Measurements from ENCODE around the gene TBC1D22A. TPM values are rescaled to one million over a fixed set of nuclear protein-coding genes. Genes with fewer than 3 reads are reported as not detected.

Gene TBC1D22A
- total and polyA plus RNA-seq, 4 experiments from 2014 or later, result 20.6 to 49.2 (median 36.7) TPM

DNA sequence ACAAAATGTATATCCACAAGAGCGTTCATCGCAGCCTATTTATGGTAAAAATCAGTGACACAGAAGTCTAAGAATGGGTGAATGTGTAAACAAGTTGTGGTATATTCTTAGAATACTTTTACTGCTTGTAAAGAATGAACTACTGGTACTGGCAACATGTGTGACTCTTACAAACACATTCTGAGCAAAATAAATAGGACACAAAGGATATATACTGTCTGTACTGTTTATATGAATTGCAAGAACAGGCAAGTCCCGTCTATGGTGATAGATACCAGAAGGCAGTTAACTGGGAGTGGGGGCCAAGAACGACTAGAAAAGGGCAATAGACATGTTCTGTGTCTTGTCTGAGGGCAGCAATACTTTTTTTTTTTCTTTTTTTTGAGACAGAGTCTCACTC, 112.6 kb downstream of the TBC1D22A start:
- no peaks in the 10 kb centered on the region for H3K36me3 ChIP-seq (ENCODE audit: insufficient read depth, low read length)
- no peak overlapping the region for H3K4me3 ChIP-seq (ENCODE audit: low read length in 2 of 2)
- H3K4me3 Mint-ChIP-seq, result no peak overlapping the region
- no peaks in the 10 kb centered on the region for H3K27me3 ChIP-seq (ENCODE audit: insufficient read depth, low read length)
- no peaks in the 10 kb centered on the region for H3K27me3 Mint-ChIP-seq
- H3K27ac Mint-ChIP-seq, result no peak overlapping the region
- CTCF ChIA-PET (ENCODE audit: partially characterized antibody), result no interaction called here
- no peak overlapping the region for H3K27ac ChIP-seq (ENCODE audit: low read depth, low read length)
- POLR2A ChIA-PET (ENCODE audit: partially characterized antibody), result no interaction called here
- H3K4me1 ChIP-seq (ENCODE audit: insufficient read depth, low read length), result no peaks in the 10 kb centered on the region
- peaks cover 39 to 41% of the 10 kb centered on the region in 2 donors for H3K36me3 Mint-ChIP-seq
- H3K9me3 ChIP-seq (ENCODE audit: control insufficient read depth in 1 of 2, low read length in 2 of 2), result peaks cover 0 to 21% of the 10 kb centered on the region in 2 donors
- peaks cover 0 to 25% (median 20%) of the 10 kb centered on the region in 8 donors for H3K9me3 Mint-ChIP-seq
- DNase-seq, result no peak
- intact Hi-C loops (cut with micrococcal nuclease), result no loop called here
- H3K4me1 Mint-ChIP-seq, result peaks cover 17 to 41% (median 20%) of the 10 kb centered on the region in 4 donors

DNA sequence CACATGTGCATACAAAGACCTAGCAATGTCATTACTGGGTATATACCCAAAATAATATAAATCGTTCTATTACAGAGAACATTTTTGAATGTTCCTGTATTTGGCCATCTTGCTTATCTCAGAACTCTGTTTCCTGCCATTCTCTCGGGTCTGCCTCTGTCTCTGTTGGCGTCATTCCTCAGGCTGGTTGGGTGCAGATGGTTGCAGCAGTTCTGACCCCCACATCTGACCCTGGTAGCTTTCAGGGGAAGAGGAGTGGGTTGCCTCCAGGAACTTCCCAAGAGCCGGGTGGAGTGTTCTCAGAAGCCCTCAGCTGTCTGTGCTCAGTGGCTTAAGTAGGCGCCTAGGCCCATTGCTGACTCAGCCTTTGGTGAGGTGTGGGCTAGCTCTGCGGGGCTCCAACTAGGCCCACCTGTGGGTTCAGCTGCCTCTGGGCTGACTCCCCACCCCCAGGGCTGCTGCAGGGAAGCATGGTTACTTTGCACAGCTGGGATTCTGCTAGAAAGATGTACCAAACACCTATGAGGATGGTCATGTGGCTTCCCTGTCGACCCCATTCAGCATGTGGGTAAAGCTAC, 114.0 kb downstream of the TBC1D22A start:
- Histone ChIP-seq H3K4me1 (ENCODE audit: insufficient read depth, low read length) (no peaks in the 10 kb centered on the region), H3K36me3 (ENCODE audit: insufficient read depth, low read length) (no peaks in the 10 kb centered on the region), H3K27ac (ENCODE audit: low read depth, low read length) (no peak overlapping the region), H3K9me3 (ENCODE audit: control insufficient read depth in 1 of 2, low read length in 2 of 2) (peaks cover 0 to 8% of the 10 kb centered on the region in 2 donors), H3K4me3 (ENCODE audit: low read length in 2 of 2) (no peak overlapping the region), H3K27me3 (ENCODE audit: insufficient read depth, low read length) (no peaks in the 10 kb centered on the region)
- peaks cover 27 to 32% of the 10 kb centered on the region in 2 donors for H3K36me3 Mint-ChIP-seq
- no peaks in the 10 kb centered on the region for H3K27me3 Mint-ChIP-seq
- peaks cover 20 to 48% (median 27%) of the 10 kb centered on the region in 4 donors for H3K4me1 Mint-ChIP-seq
- peak overlapping the region in 2 of 7 donors; percentile 15 to 42 for H3K27ac Mint-ChIP-seq
- intact Hi-C loops (cut with micrococcal nuclease), result no loop called here
- peak overlapping the region in 1 of 8 donors; percentile 21 for H3K4me3 Mint-ChIP-seq
- POLR2A ChIA-PET (ENCODE audit: partially characterized antibody), result no interaction called here
- CTCF ChIA-PET (ENCODE audit: partially characterized antibody), result no interaction called here
- peaks cover 0 to 14% (median 8%) of the 10 kb centered on the region in 8 donors for H3K9me3 Mint-ChIP-seq
- no peak for DNase-seq

DNA sequence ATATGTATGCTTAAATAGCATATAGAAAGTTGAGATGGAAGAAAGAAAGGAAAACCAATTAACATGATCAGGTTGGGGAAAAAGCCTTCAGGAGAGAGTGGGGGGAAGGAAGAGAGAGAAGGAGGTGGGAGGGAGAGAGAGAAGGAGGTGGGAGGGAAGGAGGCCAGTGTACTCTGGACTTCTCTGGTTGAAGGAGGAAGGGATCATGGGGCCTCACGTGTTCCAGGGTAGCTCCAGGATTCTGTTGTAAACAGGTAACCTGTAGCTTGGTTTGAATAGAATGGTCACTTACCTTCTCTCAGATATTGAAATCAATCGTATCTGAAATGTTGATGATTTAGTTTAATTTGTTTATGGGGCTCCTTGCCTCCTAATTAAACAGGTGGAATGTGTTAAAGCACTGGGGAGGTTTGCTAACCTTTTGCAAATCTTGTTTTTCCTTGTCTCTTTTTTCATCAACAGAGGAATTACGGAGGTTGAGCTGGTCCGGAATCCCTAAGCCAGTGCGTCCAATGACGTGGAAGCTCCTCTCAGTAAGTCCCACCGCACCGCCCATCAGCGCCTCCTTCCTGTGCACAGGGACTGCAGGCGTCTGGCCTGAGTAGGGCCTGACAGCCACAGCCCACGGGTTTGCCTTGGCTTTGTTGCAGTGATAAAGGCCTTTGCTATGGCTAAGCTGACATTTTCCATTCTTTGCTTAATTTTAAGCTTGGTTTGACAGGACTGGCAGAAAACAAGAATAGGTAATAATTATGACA, 115.9 kb downstream of the TBC1D22A start:
- Histone ChIP-seq H3K27me3 (ENCODE audit: insufficient read depth, low read length) (no peaks in the 10 kb centered on the region), H3K4me3 (ENCODE audit: low read length in 2 of 2) (no peak overlapping the region), H3K27ac (ENCODE audit: low read depth, low read length) (no peak overlapping the region), H3K9me3 (ENCODE audit: control insufficient read depth in 1 of 2, low read length in 2 of 2) (no peaks in the 10 kb centered on the region), H3K36me3 (ENCODE audit: insufficient read depth, low read length) (peaks cover 2% of the 10 kb centered on the region), H3K4me1 (ENCODE audit: insufficient read depth, low read length) (no peaks in the 10 kb centered on the region)
- H3K27ac Mint-ChIP-seq, result peak overlapping the region in 4 of 7 donors; percentile 24 to 78 (median 52)
- intact Hi-C loops (cut with micrococcal nuclease), result no loop called here
- H3K9me3 Mint-ChIP-seq, result peaks cover 0 to 2% (median 0%) of the 10 kb centered on the region in 8 donors
- peaks cover 20 to 45% (median 34%) of the 10 kb centered on the region in 4 donors for H3K4me1 Mint-ChIP-seq
- H3K4me3 Mint-ChIP-seq, result no peak overlapping the region
- DNase-seq, result no peak
- ChIA-PET CTCF (ENCODE audit: partially characterized antibody) (no interaction called here), POLR2A (ENCODE audit: partially characterized antibody) (no interaction called here)
- H3K36me3 Mint-ChIP-seq, result peaks cover 23 to 36% of the 10 kb centered on the region in 2 donors
- no peaks in the 10 kb centered on the region for H3K27me3 Mint-ChIP-seq

DNA sequence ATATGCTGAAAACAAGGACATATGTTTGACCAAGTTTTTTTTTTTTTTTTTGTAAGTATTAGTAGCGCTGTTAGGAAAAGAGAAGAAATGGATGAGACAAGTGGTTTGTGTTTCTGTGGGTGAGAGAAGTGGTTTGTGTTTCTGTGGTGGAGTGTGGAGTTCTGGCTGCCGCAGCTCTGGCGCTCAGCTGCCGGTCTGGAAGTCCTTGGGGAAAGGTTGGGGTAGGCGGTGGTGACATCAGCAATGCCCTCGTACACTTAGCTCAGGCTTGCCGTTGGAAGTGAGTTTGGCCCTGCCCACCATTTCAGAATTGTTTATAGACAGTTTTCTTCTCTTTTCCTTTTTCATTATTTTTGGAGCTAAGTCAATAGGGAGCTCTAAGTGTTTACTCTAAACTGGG, 116.6 kb downstream of the TBC1D22A start:
- no peak for DNase-seq
- Histone ChIP-seq H3K4me3 (ENCODE audit: low read length in 2 of 2) (no peak overlapping the region), H3K9me3 (ENCODE audit: control insufficient read depth in 1 of 2, low read length in 2 of 2) (no peaks in the 10 kb centered on the region), H3K27me3 (ENCODE audit: insufficient read depth, low read length) (no peaks in the 10 kb centered on the region), H3K4me1 (ENCODE audit: insufficient read depth, low read length) (no peaks in the 10 kb centered on the region), H3K36me3 (ENCODE audit: insufficient read depth, low read length) (peaks cover 7% of the 10 kb centered on the region), H3K27ac (ENCODE audit: low read depth, low read length) (no peak overlapping the region)
- Mint-ChIP-seq H3K36me3 (peaks cover 23 to 40% of the 10 kb centered on the region in 2 donors), H3K4me3 (no peak overlapping the region), H3K27me3 (no peaks in the 10 kb centered on the region), H3K27ac (peak overlapping the region in 3 of 7 donors; percentile 8 to 36 (median 22)), H3K9me3 (peaks cover 0 to 2% (median 0%) of the 10 kb centered on the region in 8 donors), H3K4me1 (peaks cover 21 to 43% (median 31%) of the 10 kb centered on the region in 4 donors)
- ChIA-PET CTCF (ENCODE audit: partially characterized antibody) (no interaction called here), POLR2A (ENCODE audit: partially characterized antibody) (no interaction called here)
- intact Hi-C loops (cut with micrococcal nuclease), result no loop called here

DNA sequence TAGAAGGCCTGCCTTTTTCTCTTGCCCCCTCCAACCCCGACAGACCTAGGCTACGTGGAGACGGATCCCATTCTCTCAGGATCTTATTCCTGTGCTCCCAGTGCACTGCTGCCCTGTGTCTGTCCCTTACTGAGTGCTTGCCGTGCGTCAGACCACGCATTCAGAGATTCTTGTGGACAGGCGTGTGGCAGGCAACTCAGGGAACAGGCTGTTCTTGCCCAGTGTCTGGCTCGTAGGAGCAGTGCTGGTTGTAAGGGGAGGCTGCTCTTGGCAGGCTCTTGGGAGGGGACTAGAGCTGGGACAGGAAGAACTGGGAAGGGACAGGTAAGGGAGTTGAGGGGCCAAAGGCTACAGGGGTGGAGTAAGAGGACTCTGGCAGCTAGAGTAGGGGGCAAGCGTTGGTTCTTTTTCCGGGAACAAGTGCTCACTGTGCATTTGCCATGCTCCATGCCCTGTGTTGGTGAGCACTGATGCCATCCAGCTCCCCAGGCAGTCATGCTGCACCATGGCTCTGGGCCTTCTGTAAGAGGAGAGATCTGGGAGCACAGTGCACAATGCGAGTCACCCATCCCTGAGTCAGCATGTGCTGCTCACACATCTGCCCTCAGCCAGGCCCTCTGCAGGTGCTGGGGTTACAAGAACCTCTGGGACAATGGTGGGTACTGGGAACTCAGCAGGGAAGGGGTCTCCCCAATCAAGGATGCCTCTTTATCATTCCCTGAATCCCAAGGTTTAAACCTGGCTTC, 119.1 kb downstream of the TBC1D22A start:
- Mint-ChIP-seq H3K4me1 (peaks cover 20 to 40% (median 25%) of the 10 kb centered on the region in 4 donors), H3K36me3 (peaks cover 33 to 48% of the 10 kb centered on the region in 2 donors), H3K27ac (peak overlapping the region in 2 of 7 donors; percentile 43 to 63), H3K27me3 (no peaks in the 10 kb centered on the region), H3K9me3 (no peaks in the 10 kb centered on the region), H3K4me3 (no peak overlapping the region)
- Histone ChIP-seq H3K27ac (ENCODE audit: low read depth, low read length) (no peak overlapping the region), H3K4me1 (ENCODE audit: insufficient read depth, low read length) (no peaks in the 10 kb centered on the region), H3K36me3 (ENCODE audit: insufficient read depth, low read length) (peaks cover 7% of the 10 kb centered on the region), H3K4me3 (ENCODE audit: low read length in 2 of 2) (no peak overlapping the region), H3K9me3 (ENCODE audit: control insufficient read depth in 1 of 2, low read length in 2 of 2) (no peaks in the 10 kb centered on the region), H3K27me3 (ENCODE audit: insufficient read depth, low read length) (no peaks in the 10 kb centered on the region)
- no peak for DNase-seq
- intact Hi-C loops (cut with micrococcal nuclease), result no loop called here
- CTCF ChIA-PET (ENCODE audit: partially characterized antibody), result no interaction called here
- POLR2A ChIA-PET (ENCODE audit: partially characterized antibody), result no interaction called here

DNA sequence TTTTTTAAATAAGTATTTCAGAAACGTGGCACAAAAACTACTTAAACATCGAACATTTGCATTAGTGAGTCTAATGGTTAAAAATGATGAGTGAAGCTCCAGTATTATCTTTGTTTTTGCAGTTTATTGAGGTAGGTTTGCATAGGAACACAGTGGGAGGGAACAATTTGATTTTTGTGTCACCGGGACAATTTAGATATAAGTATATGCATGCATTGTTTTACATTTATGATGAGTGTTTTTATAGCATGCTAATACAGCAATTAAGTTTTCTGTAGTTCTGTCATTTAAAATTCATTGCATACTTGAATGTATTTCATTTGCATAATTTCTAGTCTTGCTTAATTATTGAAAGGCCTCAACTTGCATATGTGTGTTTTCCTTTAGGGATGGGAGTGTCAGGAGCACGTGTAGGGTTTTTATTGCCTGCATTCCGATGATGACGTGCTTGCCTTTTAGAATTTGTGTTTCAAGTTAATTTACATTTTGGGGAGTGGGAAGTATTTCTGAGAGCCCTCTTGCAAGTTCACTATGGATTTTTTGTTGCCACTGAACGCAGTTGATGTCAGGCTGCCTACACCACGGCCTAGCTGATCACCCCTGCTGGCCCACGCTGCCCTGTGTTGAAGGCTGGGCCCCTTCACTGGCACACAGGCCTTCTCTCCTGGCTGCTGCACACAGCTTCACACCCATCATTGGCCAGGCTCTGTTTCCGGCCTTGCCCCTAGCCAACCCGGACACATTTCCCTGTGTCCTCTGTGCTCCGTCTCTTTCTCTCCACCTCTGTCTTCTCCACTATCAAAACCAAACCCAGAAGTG, 120.9 kb downstream of the TBC1D22A start:
- Histone ChIP-seq H3K27me3 (ENCODE audit: insufficient read depth, low read length) (no peaks in the 10 kb centered on the region), H3K4me1 (ENCODE audit: insufficient read depth, low read length) (no peaks in the 10 kb centered on the region), H3K36me3 (ENCODE audit: insufficient read depth, low read length) (peaks cover 10% of the 10 kb centered on the region), H3K27ac (ENCODE audit: low read depth, low read length) (no peak overlapping the region), H3K4me3 (ENCODE audit: low read length in 2 of 2) (no peak overlapping the region), H3K9me3 (ENCODE audit: control insufficient read depth in 1 of 2, low read length in 2 of 2) (no peaks in the 10 kb centered on the region)
- Mint-ChIP-seq H3K4me3 (no peak overlapping the region), H3K4me1 (peaks cover 17 to 30% (median 24%) of the 10 kb centered on the region in 4 donors), H3K9me3 (no peaks in the 10 kb centered on the region), H3K27me3 (no peaks in the 10 kb centered on the region), H3K27ac (peak overlapping the region in 3 of 7 donors; percentile 11 to 66 (median 14)), H3K36me3 (peaks cover 33 to 55% of the 10 kb centered on the region in 2 donors)
- no peak for DNase-seq
- intact Hi-C loops (cut with micrococcal nuclease), result no loop called here
- ChIA-PET POLR2A (ENCODE audit: partially characterized antibody) (no interaction called here), CTCF (ENCODE audit: partially characterized antibody) (interaction anchor here (1.1 kb wide), 1 partner anchor 38 kb away, joined by 3 read pairs; no protein-coding TSS in a partner anchor)

Data from CD4-positive, alpha-beta memory T cell (primary cell).